ENCODE results near the gene KIFAP3.

GRCh38 chr1:169906938-169907337, 167.6 kb downstream of the KIFAP3 start:
- TF ChIP-seq, protein P1, sequence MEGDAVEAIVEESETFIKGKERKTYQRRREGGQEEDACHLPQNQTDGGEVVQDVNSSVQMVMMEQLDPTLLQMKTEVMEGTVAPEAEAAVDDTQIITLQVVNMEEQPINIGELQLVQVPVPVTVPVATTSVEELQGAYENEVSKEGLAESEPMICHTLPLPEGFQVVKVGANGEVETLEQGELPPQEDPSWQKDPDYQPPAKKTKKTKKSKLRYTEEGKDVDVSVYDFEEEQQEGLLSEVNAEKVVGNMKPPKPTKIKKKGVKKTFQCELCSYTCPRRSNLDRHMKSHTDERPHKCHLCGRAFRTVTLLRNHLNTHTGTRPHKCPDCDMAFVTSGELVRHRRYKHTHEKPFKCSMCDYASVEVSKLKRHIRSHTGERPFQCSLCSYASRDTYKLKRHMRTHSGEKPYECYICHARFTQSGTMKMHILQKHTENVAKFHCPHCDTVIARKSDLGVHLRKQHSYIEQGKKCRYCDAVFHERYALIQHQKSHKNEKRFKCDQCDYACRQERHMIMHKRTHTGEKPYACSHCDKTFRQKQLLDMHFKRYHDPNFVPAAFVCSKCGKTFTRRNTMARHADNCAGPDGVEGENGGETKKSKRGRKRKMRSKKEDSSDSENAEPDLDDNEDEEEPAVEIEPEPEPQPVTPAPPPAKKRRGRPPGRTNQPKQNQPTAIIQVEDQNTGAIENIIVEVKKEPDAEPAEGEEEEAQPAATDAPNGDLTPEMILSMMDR (IDR thresholded peaks at IDR 0.05; ENCODE audit: low read depth, low read length, poor library complexity, severe bottlenecking): no peak
- no peak for TF ChIP-seq EZH2phosphoT487 (IDR thresholded peaks at IDR 0.05; ENCODE audit: borderline replicate concordance, low read length)
